LNCAP (cell line): Measurements from ENCODE around the gene MAN1C1.

Source experiments
- CTCF ChIP-seq: fragments of 450-650 bp; IDR thresholded peaks from 2 replicates; pipeline ENCODE4 v1.5.1; 2017; ENCODE audit warnings: mild to moderate bottlenecking

The MAN1C1 gene

DNA sequence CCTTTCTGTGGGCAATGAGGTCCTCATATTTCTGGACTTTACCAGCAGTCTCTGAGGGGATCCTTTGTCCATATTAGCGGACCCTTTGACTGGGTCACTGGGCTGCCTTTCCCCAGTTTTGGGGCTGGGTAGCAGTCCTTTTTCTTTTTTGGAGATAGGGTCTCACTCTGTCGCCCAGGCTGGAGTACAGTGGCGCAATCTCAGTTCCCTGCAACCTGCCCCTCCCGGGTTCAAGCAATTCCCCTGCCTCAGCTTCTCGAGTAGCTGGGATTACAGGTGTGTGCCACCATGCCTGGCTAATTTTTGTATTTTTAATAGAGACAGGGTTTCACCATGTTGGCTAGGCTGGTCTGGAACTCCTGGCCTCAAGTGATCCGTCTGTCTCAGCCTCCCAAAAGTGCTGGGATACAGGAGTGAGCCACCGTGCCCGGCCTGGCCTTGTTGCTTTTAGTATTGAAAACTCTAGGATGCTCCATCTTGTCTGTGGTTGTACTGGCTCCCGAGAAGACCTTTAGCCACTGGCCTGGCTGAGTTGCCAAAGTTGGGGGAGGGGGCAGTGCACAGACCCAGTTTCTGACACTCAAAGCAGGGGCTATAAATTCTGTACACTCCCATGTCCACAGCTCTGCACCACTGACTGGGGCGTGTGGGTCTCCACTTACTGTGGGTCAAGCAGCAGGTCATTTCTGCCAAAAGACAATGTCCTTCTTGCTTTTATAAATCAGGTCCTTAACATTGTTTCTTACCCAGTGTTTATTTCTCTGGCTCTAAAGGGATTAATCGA is 33.1 kb downstream of the MAN1C1 start:
- TF ChIP-seq CTCF: no peak

GRCh38 chr1:25650289-25650576 is 33.6 kb downstream of the MAN1C1 start:
- TF ChIP-seq CTCF: no peak

GRCh38 chr1:25651036-25651640 is 34.5 kb downstream of the MAN1C1 start:
- TF ChIP-seq CTCF: no peak

DNA sequence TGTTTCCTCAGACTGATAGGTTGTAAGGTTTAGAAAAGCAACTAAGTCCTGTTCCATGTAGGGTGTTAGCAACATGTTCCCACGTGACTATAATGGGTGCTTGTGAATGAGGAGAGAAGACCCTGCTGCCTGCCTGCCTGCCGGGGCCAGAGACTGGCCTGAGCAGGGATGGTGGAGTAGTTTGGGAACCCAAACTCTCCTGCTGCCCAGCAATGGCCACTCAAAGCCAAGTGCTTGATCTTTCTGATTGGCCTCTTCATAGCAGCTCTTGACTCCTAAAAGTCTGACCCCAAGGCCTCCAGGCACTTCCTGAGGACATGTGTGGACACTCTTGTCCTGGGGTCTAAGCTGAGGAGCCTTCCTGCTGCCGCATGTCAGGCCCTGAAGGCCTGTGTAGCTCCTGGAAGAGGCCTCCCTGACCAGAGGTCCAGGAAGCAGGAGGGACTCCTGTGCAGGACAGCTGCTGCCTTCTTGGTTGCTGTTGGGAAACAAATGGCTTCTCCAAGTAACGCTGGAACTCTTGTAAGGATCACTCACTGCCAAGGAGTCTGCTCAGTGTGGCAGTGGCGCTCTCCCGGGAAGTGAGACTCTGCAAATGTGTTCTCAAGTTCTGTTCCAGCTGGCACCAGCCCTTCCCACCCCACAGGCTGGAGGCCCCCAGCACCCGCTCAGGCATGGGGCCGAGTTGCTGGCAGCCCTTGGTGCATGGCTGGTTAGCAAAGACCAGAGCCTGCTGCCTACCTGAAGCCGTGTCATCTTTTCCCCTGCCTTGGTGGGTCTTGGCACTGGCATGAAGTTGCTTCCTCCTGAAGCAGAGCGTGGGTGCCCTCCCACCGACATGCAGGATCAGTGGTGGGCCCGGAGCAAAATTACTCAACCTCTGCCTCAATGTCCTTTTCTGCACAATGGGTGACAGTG is 35.5 kb downstream of the MAN1C1 start:
- no peak for TF ChIP-seq CTCF

- no peak for TF ChIP-seq CTCF
Observed at GRCh38 chr1:25653558-25653957, 37.0 kb downstream of the MAN1C1 start.

DNA sequence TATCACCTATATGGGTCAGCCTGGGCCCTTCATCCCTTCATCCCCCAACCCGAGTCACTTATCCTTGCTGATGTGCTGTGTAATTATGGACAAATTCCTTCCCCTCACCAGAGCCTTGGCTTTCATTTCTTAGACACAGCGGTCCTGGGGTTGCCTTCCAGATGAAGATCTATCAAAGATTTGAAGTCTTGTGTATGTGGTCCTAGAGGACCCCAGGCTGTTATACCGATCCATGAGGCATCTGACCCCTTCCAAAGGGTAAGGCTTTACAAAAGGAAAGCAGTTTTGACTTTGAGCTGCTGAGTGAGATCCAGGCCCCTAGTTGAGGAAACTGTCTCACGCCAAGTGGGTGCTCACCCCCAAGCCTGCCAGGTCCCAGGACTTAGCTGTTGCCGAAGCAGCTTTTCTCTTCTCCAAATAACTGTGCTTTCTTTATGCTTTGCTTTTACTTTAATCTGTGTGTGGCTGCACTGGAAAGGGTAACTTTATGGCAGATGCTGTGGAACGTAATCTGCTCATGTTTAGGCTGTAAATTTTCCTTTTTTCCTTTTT is 37.6 kb downstream of the MAN1C1 start:
- no peak for TF ChIP-seq CTCF

GRCh38 chr1:25657121-25657882 is 40.7 kb downstream of the MAN1C1 start:
- no peak for TF ChIP-seq CTCF
